ENCODE data around the gene DSC2.
A peak's percentile ranks its signal among the peaks of the same experiment; 100 is the strongest.
"Not testable (repeated sequence)": the region's sequence is repeated elsewhere in the genome, so short reads cannot be mapped to it uniquely, and the experiment has no call there.

Gene DSC2

DNA sequence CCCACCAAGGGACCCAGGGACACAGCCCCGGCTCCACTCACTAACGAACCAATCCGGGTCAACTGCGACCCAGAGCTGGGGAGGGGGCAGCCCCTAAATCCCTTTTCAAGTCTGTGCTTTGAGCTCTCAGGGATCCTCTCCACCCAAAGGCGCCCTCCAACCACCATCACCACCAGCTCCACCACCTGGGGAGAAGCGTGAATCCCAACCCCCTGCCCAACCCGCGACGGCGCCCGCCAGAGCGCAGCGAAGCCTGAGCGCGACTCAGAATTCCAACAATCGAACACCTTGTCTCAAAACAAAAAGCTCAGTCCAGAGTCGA lies 60.2 kb downstream of the DSC2 start:
- no peak for DNase-seq

DNA sequence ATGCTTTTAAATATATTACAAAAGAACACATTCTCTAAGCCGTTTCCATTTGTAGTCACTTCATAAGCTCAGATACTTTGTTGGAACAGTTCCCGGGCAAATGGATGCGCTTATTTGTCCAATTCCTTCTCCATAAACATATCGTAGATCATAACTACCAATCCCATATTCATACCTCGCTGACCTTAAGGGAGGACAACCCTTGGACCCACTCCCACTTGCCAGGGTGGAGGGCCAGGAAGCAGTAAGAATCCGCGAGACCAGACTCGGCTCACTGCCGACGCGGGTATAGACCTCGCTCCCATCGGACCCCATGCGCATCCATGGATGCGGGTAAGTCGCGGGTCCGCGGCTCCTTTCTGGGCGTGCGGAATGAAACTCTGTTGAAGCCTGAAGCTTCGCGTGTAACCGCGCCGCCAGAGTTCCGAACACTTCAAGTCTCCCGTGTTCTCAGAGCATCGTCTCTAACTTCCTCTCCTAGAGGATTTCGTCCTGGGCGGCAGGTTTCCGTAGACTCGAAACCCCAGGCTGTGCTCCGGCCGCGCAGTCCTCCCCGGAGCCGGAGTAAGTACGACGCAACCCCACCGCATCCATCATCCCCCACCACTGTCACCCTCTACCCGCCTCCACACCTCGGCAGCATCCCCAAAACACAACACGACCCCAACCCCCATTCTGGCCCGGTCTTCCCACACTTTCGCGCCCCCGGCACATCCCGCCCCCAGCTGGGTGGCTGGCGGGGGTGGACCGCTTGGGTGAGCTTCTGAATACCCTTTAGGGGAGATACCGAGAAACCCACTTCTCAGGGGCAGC lies 60.7 kb downstream of the DSC2 start:
- DNase-seq, result peak; percentile 85

DNA sequence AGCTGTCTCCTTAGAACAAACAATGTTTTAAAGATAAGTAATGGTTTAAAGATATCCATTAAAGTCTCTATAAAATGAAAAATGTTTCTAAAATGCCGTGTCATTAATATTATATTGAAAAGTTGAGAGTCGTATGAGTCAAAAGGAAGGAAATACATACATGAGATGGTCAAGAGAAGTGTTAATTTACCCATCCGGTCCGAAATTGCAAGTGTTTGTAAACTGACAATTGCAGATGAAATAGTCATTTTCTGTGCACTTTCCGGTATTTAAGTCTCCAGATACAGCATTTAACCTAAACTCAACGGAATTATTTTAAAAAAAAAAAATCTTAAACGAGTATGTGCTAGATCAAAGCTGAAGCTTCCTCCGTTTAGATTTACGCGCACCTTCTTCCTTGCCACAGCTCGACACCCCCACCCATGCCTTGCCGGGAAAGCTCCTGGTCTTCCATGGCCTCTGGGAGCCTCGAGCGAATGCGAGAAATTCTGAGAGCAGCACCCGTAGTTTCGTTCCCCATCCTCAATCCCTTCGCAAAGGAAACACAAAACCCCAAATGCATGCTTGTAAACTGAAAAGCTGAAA lies 61.4 kb downstream of the DSC2 start:
- DNase-seq, result no peak

DNA sequence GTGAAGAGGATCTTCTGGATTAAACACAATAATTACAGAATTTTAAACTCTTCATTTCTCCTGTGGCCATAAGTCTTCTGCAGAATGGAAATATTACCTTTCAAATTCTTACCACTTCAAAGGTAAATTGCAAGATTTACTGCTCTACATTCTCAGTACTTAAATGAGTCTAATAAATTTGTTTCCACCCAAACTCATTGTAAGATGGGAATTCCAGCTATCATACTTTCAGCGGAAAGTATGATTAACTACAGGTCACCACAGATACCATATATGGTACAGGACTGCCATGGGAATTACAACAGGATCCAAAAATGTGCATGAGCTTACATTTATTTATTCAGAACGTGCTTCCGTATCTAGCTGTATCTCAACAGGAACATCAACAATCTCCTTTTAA lies 62.8 kb downstream of the DSC2 start:
- no peak for DNase-seq

DNA sequence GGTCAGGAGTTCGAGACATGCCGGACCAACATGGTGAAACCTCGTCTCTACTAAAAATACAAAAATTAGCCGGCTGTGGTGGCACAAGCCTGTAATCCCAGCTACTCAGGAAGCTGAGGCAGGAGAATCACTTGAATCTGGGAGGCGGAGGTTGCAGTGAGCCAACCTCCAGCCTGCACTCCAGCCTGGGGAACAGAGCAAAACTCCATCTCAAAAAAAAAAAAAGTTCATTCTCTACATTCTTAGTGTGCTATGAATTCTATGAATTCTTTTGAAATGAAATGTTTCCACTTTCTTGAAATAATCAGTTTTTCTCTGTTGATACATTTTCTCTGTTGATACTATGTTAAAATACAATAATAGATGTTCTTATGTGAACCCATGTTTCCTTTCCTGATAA lies 64.5 kb downstream of the DSC2 start:
- not testable (repeated sequence) for DNase-seq

DNA sequence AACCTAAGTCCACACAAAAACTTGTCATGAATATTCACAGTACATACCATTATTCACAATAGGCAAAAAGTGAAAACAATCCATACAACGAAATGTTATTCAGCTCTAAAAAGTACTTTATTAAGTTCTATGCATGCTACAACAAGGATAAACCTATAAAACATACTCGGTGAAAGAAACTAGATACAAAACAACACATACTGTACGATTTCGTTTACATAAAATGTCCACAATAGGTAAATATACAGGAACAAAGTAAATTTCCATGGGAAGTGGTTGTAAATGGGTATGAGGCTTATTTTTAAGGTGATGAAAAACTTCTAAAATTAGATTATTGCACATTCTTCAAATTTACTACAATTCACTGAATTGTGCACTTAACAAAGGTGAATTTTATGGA lies 67.7 kb downstream of the DSC2 start:
- DNase-seq, result no peak

DNA sequence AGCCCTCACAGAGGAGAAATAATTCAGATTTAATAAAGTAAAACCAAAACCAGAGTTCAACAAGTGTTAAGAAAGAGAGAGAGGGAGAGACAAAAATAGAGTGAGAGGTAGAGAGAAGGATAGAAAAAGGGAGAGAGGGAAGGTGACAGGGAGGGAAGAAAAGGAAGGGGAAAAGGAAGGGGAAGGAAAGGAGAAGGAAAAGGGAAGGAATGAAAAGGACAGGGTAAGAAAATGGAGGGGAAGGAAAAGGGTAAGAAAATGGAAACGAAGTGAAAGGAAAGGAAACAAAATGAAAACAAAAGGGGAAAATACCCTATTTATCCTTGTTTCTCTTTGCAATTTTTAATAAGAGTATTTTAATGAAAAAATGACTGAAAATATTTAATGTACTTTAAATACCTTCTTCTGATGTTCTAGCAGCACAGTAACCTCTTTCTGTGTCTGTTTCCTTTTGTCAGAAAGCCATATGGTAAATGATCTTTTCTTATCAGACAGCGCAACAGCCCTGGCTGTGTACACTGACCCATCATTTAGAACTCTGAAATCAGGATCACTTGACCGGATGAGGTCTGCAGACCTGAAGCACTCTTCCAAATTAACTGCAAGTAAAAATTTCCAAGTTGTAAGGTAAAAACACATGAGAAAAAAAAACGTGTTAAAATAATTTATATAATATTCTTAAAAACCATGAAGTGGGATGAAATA lies 71.5 kb downstream of the DSC2 start:
- DNase-seq, result no peak

DNA sequence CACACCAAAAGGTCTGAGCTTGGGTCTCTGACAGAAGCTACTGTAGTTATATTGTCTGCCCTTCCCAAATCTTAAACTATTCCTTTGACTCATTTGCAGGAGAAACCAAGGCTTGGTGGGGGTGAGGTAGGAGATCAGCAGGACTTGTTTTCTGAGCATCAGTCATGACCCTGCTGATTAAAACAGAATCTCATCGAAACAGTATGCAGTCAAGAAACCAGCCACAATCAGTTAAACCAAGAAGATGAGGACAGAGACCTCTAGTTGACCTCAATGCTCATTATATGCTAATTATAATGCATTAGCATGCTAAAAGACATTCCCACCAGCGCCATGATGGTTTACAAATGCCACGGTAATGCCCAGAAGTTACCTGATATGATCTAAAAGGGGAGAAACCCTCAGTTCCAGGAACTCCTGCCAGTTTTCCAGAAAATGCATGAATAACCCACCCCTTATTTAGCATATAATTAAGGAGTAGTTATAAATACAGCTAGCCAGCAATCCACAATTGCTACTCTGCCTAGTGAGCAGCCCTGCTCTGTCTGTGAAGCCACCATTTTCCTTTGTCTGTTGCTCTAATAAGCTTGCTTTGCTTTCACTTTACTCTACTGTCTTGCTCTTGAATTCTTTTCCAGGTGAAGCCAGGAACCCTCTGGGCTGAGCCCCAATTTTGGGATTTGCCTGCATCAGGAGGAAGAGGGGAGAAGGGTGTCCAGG lies 86.3 kb downstream of the DSC2 start:
- no peak for DNase-seq

DNA sequence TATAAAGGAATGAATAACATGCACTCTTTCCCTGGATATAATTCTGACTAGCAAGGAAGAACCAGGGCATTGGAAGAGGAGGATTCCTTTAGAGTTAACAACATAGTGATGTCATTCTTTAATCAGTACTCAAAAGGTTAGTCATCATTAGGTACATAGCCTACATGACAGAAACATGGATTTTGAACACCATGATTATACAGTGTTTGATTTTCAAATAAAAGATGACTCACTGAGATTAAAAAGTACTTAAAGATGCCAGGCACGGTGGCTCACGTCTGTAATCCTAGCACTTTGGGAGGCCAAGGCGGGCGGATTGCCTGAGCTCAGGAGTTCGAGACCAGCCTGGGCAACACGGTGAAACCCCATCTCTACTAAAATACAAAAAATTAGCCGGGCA lies 90.8 kb downstream of the DSC2 start:
- not testable (repeated sequence) for DNase-seq

DNA sequence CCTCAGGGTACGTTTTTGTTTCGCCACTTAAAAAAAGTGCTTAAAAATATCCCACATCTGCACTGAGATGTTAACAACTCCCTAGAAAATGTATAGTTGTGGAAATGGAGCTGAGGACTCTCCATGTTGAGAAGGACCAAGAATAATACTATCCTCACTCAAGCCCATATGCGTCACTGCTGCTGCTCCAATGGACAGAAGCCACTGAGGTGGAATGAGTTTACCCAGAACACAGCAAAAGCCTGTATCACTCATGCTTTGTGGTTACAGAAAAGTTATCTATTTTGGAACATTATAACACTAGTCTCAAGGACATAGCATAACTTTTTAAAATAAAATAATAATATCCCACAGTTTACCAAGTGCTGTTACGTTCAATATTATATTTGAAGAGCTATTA lies 91.6 kb downstream of the DSC2 start:
- no peak for DNase-seq

Data from retina (tissue), 1 donor.